Measurements from ENCODE around the gene SMO.
"Not testable (repeated sequence)": the region's sequence is repeated elsewhere in the genome, so short reads cannot be mapped to it uniquely, and the experiment has no call there.

The SMO gene

DNA sequence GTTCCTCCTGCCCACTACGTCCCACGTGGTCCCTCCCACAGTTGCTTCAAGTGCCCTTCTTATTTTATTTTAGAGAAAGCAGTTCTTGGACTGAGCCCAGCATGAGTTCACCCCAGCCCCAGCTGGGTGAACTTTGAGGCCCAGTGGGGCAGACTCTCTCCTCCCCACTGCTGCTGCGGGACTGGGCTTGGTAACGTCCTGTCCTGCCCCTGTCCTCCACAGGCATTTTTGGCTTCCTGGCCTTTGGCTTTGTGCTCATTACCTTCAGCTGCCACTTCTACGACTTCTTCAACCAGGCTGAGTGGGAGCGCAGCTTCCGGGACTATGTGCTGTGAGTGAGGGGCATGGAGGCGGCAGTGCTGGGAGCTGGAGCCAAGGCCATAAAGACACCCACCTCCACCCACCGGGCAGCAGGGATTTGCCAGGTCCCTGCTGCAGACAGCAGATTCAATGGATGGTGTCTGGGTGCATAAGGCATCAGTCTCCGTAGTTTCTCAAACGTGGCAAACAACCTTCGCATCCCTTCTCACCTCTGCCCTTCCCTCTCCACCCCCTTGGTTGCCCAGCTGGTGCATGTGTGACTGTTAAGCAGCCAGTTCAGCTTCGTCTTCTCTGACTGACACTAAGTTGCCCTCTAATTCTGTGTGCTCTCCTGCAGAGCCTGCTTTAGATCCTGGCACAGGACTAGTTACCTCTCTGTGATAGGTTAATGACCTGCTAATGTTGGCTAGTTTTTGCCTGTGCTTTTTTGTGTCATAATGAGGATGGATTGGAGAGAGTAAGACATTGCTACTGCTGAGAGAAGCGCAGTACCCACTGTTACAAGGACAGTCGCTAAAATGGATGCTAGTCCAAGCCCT is 20.9 kb downstream of the SMO start:
- DNase-seq (ENCODE audit: low read depth): no peak

DNA sequence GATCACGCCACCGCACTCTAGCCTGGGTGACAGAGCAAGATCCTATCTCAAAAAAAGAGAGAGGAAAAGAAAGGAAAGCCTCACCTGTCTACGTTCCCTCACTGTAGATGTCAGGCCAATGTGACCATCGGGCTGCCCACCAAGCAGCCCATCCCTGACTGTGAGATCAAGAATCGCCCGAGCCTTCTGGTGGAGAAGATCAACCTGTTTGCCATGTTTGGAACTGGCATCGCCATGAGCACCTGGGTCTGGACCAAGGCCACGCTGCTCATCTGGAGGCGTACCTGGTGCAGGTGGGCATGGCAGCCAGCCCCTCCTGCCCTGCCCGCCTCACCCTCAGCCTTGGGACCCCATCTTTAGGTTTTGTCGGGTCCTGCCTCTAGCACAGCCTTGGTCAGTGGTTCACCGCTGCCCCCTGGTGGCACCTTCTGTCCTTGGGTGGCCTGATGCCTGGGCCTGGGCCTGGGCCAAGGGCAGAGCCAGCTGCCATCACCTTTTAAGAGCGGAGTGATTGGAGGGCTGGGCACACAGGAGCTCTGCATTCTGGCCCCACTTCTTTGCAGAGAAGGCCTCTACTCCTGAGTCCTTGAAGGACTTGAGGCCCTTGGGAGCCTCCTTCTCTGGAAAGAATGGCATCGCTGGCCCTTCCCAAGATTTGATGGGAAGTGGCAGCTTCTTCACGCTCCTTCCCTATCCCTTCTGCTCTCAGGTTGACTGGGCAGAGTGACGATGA is 22.0 kb downstream of the SMO start:
- DNase-seq (ENCODE audit: low read depth): peak; percentile 32

DNA sequence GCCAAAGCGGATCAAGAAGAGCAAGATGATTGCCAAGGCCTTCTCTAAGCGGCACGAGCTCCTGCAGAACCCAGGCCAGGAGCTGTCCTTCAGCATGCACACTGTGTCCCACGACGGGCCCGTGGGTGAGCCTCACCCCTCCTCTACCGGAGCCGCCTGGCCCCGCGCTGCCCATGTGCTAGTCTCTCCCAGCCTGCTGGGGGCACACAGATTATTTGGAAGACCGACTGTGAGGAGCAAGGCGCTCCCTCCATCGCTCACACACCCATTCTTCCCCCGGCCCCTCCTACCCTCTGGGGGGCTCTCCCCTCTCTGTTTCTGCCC is 22.5 kb downstream of the SMO start:
- no peak for DNase-seq (ENCODE audit: low read depth)

DNA sequence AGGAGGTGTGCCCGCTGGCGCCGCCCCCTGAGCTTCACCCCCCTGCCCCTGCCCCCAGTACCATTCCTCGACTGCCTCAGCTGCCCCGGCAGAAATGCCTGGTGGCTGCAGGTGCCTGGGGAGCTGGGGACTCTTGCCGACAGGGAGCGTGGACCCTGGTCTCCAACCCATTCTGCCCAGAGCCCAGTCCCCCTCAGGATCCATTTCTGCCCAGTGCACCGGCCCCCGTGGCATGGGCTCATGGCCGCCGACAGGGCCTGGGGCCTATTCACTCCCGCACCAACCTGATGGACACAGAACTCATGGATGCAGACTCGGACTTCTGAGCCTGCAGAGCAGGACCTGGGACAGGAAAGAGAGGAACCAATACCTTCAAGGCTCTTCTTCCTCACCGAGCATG is 23.7 kb downstream of the SMO start:
- DNase-seq (ENCODE audit: low read depth): no peak

DNA sequence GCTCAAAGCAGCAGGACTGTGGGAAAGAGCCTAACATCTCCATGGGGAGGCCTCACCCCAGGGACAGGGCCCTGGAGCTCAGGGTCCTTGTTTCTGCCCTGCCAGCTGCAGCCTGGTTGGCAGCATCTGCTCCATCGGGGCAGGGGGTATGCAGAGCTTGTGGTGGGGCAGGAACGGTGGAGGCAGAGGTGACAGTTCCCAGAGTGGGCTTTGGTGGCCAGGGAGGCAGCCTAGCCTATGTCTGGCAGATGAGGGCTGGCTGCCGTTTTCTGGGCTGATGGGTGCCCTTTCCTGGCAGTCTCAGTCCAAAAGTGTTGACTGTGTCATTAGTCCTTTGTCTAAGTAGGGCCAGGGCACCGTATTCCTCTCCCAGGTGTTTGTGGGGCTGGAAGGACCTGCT is 24.2 kb downstream of the SMO start:
- DNase-seq (ENCODE audit: low read depth): no peak

DNA sequence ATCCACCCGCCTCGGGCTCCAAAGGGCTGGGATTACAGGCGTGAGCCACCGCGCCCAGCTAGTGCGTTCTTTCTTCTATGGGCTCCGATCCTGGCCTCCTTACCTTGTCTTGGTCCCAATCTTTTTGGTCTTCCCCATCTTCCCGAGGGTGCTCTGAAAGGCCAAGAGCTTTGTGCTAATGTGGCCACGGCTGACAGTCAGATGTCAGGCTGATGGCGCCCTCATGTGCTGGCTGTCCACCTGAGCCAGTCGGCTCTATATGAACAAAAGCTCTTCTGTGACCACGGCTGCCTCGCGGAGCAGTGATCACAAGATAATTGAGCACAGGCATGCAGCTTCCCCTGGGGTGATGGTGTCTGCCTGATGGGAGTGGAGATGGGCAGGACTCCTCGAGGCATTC is 25.4 kb downstream of the SMO start:
- DNase-seq (ENCODE audit: low read depth): no peak

DNA sequence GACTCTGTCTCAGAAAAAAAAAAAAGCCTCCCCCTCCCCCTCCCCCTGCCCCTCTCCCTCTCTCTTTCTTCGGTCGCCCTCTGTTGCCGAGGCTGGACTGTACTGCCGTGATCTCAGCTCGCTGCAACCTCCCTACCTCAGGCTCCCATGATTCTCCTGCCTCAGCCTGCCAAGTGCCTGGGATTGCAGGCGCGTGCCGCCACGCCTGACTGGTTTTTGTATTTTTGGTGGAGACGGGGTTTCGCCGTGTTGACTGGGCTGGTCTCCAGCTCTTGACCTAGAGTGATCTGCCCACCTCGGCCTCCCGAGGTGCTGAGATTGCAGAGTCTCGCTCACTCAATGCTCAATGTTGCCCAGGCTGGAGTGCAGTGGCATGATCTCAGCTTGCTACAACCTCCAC is 27.3 kb downstream of the SMO start:
- DNase-seq (ENCODE audit: low read depth): not testable (repeated sequence)

DNA sequence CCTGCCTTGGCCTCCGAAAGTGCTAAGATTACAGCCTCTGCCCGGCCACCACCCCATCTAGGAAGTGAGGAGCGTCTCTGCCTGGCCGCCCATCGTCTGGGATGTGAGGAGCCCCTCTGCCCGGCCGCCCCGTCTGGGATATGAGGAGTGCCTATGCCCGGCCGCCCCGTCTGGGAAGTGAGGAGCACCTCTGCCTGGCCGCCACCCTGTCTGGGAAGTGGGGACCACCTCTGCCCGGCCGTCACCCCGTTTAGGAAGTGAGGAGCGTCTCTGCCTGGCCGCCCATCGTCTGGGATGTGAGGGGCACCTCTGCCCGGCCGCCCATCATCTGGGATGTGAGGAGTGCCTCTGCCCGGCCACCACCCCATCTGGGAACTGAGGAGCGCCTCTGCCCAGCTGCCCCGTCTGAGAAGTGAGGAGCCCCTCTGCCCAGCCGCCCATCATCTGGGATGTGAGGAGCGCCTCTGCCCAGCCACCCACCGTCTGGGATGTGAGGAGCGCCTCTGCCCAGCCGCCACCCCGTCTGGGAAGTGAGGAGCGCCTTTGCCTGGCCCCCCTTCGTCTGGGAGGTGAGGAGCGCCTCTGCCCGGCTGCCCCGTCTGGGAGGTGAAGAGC is 27.8 kb downstream of the SMO start:
- not testable (repeated sequence) for DNase-seq (ENCODE audit: low read depth)

DNA sequence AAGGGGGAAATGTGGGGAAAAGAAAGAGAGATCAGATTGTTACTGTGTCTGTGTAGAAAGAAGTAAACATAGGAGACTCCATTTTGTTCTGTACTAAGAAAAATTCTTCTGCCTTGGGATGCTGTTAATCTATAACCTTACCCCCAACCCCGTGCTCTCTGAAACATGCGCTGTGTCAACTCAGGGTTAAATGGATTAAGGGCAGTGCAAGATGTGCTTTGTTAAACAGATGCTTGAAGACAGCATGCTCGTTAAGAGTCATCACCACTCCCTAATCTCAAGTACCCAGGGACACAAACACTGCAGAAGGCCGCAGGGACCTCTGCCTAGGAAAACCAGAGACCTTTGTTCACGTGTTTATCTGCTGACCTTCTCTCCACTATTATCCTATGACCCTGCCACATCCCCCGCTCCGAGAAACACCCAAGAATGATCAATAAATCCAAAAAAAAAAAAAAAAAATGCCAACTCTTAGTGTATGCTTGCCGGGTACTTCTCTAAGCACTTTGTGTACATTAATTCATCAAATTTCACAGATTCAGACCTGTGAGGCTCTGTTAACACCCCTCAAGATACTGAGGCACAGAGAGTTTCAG is 28.5 kb downstream of the SMO start:
- not testable (repeated sequence) for DNase-seq (ENCODE audit: low read depth)

DNA sequence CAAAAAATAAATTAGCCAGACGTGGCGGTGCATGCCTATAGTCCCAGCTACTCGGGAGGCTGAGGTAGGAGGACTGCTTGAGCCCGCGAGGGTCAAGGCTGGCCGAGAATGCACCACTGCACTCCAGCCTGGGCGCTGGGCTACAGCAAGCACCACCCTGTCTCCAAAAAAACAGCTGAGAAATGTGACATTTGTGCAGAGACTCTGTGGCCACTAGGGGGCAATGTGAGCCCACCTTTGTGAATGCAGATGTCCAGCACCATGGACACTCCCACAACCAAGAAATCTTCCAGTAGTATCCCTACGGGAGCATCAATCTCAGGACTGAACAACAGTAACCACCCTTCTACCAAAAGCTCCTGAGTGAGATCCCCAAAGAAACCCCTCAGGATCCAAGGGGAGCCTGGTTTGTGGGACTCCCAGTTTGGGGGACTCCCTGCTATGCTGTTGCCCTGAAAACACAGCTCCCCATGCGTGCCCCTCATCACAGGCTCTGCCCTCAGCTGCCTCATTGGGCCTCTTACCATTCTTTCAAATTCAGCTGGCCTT is 30.2 kb downstream of the SMO start:
- peak; percentile 65 for DNase-seq (ENCODE audit: low read depth)

DNA sequence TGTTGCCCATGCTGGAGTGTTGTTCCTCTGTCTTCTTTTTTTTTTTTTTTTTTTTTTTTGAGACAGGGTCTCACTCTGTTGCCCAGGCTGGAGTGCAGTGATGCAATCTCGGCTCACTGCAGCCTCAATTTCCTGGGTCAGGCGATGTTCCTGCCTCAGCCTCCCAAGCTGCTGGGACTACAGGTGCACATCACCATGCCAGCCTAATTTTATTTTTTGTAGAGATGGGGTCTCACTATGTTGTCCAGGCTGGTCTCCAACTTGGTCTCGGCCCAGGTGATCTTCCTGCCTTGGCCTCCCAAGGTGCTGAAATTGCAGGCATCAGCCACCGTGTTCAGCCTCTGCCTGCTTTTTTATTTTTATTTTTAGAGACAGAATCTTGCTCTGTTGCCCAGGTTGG is 30.7 kb downstream of the SMO start:
- DNase-seq (ENCODE audit: low read depth): not testable (repeated sequence)

DNA sequence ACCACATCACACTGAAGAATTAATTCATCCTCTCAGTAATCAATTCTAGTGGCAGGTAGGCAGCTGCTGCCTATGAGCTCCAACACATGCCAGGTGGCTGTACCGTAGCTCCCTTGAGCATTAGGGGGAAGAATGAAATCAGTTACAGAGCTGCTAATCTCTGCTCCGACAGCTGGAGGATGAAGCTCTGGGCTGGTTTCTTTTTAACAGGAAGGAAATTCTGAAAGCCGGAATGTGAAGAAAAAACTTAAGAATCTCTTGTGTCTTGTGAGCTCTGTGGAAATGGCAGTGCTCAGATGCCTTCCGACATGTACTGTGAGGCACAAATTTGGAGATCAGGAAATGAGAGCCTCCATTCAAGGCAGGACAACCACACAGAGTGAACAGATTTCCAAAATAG is 33.6 kb downstream of the SMO start:
- no peak for DNase-seq (ENCODE audit: low read depth)

DNA sequence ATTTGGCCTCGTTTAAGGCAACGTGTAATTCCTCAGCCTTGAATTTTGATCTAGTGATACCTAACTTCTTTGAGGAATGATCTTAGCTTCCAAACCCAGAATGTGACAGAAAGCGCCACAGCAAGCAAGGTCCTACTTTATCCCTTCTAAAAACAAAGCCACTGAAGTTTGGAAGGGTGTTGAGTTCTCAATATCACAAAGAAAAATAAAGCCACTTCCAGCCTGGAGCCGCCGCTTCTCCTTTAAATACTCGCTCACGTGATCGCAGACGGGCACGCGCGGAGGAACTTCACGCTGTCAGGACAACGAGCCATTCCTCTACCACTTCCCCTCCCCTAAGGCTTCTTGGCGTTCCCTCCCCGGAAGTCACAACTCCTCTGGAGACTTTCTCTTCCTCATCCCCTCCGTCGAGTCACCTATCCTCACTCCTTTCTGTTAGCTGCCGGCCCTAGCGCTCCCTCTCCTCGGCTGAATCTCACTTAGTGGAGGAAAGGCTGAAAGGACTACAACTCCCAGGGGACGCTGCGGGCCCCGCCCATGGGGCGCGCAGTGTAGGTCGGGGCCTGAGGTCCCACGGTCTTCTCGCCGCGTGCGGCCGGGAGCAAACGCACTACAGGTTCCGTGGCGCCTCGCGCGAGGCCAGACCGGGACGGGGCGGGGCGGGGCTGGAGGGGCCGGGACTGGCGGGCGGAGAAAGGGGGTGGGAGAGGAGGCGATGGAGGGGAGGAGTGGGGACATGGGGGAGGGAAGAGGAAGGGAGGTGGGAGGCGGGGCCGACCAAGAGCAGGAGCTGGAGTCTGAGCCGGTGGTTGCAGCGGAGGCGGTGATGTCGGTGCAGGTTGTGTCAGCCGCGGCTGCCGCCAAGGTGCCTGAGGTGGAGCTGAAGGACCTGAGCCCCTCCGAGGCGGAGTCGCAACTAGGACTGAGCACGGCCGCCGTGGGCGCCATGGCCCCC is 36.1 kb downstream of the SMO start, which contains the start of gene AHCYL2:
Gene AHCYL2 (plus strand): TSS at position 780 of the 955 bp plus-strand sequence.
- DNase-seq (ENCODE audit: low read depth): peak; percentile 98

DNA sequence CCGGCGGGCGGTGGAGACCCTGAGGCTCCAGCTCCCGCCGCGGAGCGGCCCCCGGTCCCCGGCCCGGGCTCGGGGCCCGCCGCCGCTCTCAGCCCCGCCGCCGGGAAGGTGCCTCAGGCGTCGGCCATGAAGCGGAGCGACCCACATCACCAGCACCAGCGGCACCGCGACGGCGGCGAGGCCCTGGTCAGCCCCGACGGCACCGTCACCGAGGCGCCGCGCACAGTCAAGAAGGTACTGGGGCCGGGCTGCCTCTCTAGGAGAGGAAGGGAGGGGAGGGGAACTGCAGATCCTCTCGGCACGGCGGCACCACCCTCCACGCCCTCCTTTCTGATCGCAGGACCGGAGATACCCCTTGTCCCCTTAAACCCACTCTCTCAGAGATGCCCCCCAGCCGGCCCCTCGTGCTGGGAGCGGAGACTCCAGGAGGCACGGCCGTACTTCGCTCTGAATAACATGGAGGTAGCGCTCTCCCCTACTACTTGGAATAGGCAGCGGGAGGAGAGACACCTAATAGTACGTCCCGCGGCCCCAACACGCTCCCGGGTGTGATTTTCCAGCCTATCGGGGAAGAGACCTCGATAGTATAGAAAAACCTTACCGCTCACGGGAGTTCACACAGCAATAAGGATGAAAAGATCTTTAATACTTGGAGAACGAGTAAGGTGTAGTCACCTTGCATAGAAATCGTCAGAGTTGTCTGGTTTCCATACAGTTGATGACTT is 36.9 kb downstream of the SMO start:
- DNase-seq (ENCODE audit: low read depth): peak; percentile 25

DNA sequence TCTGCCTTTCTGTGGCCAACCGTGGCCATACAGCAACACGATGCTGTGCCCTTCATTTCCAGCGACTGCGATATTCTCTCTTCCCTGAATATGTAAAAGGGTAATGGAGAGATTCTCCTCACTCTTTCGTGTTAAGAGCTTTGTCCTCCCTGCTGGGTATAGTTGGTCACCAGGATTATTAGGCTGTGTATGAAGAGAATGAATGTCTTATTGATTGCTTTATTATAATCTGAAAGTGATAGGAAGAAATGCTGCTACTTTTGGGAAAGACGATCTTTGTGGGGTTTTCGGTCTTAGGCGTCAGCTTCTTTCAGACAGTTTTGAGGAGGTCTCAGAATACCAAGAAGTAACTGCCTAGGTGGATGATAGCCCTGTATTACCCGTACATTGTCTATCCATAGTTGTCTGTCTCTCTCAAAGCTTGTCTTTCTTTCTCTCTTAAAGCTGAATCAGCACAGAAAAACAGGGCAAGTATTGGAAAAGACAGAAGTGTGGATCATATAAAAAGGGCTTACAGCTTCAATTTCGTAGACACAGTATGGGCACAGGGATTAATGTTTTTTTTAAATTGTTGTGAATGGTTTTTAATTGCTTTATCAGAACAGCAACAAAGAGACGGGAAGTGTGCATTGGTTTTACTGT is 37.6 kb downstream of the SMO start:
- no peak for DNase-seq (ENCODE audit: low read depth)

DNA sequence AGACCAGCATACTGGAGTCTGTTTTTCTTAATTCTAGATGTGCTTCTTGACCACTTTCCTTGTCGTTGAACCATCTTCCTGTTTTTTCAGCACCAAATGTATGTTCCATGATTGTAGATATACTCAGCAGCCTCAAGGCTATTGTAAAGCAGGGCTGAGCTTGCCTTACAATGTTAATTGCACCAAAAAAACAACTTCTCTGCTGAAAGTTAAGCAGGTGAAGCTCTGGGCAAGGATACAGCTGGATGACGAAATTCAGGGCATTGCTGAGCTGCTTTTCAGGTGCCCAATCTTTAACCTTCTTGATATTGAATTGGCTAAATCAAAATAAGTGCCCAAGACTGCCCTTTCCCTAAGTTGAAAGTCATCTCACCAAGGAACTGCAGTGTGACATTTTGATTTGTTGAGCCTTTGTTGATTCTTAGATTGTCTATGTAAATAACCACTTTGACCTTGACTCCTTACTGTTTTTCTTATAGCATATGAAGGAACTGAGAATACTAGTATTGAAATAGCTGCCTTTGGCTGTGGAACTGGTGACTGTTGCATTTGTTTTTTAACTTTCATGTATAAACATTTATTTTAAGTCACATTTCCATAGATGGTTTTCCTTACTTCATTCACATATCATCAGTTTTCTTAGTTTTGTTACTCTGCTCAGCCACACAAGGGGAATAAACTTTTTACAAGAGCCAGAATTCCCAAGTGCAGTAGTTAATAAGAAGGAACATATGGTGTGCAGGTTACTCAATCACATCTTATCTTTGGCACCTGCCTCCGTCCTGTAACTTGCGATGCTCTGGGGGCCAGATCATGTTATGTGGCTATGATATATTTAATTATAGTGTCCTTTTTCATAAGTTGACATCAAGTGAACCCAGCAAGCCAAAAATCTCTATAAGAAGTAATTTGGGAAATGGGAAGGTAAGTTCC is 39.5 kb downstream of the SMO start:
- DNase-seq (ENCODE audit: low read depth): no peak

DNA sequence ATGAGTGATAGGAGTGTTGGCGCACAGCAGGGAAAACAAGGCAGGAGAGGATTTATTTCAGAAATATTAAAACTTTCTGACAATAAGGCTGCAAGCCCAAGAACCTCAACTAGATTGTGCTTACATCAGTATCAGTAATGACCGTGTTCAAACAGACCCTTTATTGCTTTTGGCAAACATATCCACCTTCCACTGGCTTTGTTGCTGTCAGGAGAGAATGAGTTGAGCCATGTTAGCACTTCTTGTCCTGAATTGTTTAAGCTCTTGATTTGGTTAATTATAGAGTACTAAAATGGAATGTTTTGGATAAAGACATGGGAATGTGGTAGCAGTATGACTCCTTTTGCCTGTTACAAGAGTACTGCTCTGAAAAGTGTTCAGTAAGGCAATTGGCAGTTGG is 40.2 kb downstream of the SMO start:
- DNase-seq (ENCODE audit: low read depth): no peak

DNA sequence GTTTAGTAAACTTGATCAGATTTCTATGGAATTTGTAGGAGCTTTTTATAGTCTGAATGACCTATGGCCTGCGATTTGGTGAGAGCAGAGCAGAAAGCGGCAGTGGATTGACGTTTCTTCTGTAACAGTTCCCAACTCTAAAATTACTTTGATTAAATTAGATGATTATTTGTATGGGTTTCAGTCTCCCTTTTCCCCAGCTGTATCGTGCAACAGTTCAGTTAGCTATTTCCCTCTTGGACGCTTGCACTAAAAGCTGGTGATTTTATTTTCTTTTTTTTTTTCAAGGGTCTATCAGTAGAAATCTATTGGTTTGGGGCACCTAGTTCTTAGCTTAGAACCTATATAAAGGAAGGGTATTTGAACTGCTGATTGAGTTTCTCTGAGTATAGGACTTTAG is 43.2 kb downstream of the SMO start:
- no peak for DNase-seq (ENCODE audit: low read depth)

DNA sequence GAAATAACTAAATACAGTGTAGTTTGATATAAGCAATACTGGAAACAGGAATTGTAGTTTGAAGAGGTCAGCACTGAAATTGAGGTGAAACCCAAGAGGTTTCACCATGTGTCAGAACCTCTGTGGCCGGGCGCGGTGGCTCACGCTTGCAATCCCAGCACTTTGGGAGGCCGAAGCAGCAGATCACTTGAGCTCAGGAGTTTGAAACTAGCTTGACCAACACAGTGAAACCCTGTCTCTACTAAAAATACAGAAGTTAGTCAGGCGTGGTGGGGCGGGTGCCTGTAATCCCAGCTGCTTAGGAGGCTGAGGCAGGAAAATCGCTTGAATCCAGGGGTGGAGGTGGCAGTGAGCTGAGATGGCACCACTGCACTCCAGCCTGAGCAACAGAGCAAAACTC is 50.1 kb downstream of the SMO start:
- no peak for DNase-seq (ENCODE audit: low read depth)

Measured in stimulated activated CD4-positive, alpha-beta T cell treated with anti-CD3 and anti-CD28 coated beads, Interleukin-2, amount 100 ng/mL, for 4 hours (primary cell).